Measurements from ENCODE around the gene LCLAT1.

- TF ChIP-seq POLR2AphosphoS5 (IDR thresholded peaks at IDR 0.05; ENCODE audit: borderline replicate concordance, low read depth, low read length), result no peak
- TF ChIP-seq FOXP2 (optimal IDR thresholded peaks at IDR 0.05; ENCODE audit: control extremely low read depth, extremely low read length, insufficient read depth), result no peak
Measured at GRCh38 chr2:30684516-30684915, 237.5 kb downstream of the LCLAT1 start.

All from SK-N-MC (cell line).